ENCODE results near the gene CEP57.

GRCh38 chr11:95794086-95794485, 3.8 kb downstream of the CEP57 start:
- TF ChIP-seq POLR2A (IDR thresholded peaks at IDR 0.05) (no peak), CTCF (IDR thresholded peaks at IDR 0.05) (no peak)
